GM21447 (cell line): ENCODE results near the gene FNDC3B.

Experiments
- ATAC-seq: cut with Tn5 transposase; IDR thresholded peaks from one replicate; pipeline ENCODE4 v1.9.1; 2021; ENCODE audit not compliant: unreplicated experiment

The FNDC3B gene

DNA sequence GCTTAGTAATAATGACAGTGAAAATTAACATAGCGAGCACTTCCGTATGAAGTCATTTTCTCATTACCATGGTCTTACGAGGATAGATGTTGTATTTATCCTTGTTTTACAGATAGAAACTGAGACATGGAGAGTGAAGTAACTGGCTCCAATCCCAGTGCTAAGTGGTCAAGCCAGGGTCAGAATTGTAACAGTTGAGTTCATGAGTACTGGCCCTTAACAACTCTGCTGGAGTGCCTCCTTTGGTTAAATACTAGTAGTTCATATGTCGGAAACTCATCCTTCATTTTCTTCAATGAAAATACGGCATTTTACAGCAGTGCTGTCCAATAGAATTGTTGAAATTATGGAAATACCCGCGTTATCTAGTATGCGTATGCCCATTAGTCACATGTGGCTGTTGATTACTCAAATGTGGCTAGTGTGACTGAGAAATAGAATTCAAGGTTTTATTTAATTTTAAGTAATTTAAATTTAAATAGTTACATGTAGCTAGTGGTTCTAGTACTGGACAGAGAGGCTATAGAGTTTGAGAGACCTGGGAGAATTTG, 32.5 kb downstream of the FNDC3B start:
- ATAC-seq, result no peak

GRCh38 chr3:172072543-172072942, 33.2 kb downstream of the FNDC3B start:
- no peak for ATAC-seq

DNA sequence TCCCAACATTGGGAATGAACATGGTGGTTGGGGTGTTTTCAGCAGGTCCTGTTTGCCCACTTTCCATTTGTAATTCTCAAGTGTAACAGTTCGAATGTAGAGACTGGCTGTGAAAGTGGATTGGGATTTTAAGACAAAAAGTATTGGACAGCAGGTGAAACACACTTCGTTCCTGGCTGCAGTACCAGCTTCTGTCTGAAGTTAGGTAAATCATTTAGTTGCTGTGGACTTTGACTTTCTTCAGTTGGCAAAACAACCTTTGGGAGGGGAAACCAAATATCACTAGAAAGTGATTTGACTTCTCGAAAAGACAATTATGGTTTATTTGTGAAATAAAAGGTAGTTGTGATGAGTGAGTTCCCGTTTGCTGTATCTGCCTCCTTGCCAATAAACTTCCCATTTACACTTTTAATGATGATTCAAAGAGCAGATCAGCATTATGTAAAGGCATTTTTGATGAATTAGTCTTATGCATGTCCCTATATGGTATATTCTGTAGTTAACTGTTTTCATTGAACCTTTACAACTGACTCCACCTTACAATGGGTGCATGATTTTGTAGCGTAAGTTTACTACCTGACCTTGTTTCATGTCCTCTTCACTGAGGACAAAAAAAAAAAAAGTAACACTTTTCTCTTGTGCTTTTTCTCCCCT, 34.0 kb downstream of the FNDC3B start:
- ATAC-seq, result no peak

DNA sequence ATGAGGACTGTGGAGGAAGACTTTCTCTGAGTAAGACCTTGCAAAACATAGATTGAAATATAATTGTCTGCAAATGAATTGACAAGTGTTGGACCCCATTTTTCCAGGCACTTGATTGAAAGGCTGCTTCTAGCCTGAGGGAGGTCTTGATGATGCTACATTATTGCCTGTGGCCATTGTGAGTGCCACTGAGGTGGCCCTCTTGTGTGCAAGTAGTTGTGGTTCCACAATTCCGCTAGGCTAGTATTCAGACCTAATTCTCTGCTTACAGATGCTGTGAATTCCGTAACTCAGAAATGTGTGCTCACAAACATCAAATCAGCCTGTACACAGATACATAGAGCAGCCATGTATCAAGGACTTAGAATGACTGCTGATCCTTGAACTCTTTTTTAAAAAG, 34.7 kb downstream of the FNDC3B start:
- no peak for ATAC-seq

- no peak for ATAC-seq
Observed at GRCh38 chr3:172074586-172074985, 35.2 kb downstream of the FNDC3B start.

DNA sequence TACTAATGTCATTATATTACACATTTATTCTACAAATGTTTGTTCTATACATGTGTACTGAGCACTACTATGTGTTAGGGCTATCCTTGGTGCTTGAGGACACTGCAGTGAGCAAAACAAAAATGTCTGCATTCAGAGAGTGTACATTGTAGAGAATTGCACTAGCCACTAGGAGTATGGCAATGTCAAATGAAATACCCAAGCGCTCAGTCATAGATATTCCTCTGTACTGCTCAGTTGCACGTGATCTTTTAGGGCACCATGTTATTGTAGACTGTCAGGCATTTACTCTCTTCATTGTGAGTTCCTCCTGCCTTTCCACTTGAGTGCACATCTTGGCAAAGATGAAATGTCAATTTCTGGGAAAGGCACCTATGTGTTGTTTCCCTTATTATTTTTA, 36.8 kb downstream of the FNDC3B start:
- ATAC-seq, result no peak

DNA sequence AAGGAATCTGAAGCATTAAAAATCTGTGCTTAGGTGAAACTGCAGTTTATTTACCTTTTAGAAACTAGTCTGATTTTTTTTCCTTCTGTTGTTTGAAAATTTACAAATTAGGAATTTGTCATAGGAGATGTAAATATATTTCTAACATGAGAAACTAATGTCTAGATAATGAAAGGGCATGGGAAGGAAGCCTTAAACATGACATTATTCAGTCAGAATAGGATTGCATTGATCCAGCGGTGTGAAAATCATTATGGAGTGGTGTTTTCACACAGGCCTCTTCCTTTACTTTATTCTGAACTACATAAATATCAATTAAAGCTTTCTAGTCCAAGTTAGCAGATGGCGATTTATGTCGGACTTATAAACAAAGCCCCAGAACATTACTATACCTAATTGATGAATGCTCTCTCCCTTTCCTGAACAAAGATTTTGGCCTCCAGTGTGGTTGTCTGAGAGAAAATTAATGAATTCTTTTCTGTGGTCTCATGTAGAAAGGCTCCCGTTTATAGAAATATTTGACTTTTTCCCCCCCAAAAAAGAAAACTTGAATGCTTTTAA, 37.9 kb downstream of the FNDC3B start:
- no peak for ATAC-seq

DNA sequence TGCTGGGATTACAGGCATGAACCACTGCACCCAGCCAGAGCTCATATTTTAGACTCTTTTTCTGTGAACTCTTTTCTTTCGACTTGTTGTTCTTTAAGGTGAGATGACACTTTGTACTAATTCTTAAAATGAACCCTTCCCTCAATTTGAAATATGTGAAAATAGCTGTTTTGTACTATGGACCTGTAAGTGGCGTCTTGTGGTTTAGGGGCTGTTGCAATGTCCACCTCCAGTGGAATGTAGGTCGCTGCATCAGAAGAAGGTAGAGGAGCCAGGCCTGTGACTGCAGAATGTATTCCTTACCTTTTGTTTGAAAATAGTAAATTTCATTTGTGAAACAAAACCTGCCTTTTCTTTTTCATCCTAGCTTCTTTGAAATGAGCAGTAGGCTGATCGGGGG, 38.9 kb downstream of the FNDC3B start:
- no peak for ATAC-seq

GRCh38 chr3:172078721-172079120, 39.3 kb downstream of the FNDC3B start:
- no peak for ATAC-seq

GRCh38 chr3:172079326-172079976, 40.1 kb downstream of the FNDC3B start:
- no peak for ATAC-seq

DNA sequence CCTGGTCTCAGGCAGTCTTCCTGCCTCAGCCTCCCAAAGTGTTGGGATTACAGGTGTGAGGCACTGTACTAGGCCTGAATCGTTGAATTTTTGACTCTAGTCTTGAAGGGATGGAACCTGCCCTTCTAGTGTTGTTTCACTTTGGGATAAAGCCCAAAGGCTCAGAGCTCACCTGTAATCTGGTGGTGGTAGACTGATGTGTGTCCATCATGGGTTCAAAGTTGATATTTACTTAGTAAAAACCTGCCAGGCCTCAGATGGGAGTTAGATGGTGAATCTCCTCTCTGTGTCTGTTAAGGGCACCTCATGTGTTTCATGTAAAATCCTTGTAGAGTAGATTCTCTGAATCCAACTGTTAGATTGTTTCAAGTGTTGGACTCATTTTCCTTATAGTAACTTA, 41.1 kb downstream of the FNDC3B start:
- no peak for ATAC-seq

DNA sequence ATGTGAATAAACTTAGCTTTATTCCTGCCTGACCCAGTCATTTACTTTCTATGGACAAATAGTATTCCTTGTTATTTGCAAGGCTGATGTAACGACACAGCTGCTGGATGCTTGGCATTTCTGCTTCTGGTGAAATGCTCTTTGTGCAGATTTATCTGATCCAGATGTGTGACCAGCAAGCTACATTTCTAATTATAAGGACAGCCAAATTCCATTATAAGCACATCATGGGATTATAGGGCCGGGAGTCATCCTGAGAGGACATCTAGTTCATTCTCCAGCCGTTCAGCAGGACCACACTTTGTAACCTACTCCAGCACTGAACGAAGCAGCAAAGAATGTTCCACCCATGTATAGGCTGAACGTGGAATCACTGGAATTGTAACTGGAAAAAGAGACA, 42.9 kb downstream of the FNDC3B start:
- no peak for ATAC-seq

DNA sequence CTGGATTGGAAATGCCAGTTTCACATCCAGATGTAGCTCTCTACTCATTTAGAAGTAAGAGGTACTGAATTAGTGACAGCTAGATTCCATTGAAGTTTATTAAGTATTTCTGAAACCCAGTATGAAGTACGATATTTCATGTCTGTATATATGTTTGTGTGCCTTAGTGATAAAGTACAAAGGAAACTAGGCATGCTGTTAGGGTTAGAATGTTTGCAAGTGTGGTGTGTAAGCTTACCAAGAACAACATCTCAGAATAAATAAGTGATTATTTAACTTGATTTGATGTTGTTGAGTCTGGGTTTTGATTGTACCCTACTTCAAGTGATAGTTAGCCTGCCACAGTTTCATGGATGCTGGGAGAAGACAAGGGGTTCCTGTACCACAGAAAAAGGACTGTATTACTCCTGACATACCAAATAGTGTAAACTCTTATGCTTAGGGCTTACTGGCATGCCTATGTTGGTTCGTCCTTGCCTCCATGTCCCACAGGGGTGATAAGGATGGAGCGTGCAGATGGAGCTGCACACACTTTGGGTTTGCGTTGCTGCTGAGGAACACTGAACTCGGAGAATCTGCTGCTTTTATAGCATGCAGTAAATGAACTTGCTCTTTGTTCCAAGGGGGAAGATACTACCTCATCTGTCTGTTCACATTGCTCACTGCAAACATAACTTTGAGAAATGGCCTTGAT, 43.6 kb downstream of the FNDC3B start:
- ATAC-seq, result no peak

DNA sequence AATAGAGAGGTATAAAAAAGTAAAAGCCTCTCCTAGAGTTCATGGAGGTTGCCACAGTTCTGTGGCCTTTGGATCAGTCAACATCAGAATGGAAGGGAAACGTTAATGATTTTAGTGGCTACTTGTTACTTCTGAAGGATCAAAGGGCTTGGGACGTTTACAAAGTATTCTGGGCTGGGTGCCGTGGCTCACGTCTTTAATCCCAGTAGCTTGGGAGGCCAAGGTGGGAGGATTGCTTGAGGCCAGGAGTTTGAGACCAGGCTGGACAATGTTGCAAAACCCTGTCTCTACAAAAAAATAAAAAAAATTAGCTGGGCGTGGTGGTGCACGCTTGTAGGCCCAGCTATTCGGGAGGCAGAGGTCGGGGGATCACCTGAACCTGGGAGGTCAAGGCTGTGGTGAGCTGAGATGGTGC, 44.6 kb downstream of the FNDC3B start:
- ATAC-seq, result no peak

DNA sequence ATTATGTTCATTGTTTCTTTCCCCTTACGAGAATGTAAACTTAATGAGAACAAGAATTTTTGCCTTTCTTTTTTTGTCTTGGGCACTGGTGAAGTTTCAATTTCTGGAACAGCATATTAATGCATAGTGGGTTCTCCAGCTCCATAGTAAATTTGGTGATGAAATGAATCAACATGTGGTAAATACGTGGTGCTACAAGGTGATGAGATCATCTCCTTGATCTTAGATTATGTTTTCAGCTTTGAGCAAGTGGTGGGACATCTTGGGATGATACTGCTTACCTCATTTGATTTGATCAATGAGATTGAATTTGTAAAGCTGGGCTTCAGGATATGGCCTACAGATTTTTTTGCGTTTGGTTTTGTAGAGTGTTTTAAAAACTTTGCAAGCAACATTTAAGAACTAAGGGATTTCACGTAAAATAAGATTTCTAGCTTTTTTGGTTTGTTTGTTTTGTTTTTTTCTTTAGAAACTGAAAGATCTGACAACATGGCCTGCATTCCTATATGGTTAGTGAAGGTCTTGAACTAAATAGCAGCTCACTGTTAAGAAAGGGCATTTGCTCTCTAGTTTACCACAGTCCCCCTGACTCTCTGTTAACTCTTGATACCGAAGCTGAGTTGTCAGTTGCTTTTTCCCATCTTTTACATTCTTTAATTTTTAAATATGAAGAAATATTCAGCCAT, 45.6 kb downstream of the FNDC3B start:
- no peak for ATAC-seq

DNA sequence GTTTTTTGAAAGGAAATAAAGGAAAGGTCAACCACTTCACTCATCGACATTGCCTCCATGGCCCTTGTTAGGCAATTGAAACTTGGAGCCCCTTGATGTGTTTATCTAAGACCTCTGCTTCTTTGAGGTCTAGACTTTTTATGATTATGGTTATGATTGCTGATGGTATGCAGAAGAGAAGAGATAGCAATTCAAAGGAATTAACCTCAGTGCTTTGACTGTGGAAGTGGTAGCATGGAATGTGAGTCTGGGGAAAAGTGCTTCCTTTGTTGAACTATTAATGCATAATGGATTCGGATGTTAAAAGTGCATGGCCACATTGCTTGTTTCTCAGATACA, 46.1 kb downstream of the FNDC3B start:
- no peak for ATAC-seq

GRCh38 chr3:172086071-172086470, 46.7 kb downstream of the FNDC3B start:
- ATAC-seq, result no peak

GRCh38 chr3:172087198-172087597, 47.8 kb downstream of the FNDC3B start:
- no peak for ATAC-seq

DNA sequence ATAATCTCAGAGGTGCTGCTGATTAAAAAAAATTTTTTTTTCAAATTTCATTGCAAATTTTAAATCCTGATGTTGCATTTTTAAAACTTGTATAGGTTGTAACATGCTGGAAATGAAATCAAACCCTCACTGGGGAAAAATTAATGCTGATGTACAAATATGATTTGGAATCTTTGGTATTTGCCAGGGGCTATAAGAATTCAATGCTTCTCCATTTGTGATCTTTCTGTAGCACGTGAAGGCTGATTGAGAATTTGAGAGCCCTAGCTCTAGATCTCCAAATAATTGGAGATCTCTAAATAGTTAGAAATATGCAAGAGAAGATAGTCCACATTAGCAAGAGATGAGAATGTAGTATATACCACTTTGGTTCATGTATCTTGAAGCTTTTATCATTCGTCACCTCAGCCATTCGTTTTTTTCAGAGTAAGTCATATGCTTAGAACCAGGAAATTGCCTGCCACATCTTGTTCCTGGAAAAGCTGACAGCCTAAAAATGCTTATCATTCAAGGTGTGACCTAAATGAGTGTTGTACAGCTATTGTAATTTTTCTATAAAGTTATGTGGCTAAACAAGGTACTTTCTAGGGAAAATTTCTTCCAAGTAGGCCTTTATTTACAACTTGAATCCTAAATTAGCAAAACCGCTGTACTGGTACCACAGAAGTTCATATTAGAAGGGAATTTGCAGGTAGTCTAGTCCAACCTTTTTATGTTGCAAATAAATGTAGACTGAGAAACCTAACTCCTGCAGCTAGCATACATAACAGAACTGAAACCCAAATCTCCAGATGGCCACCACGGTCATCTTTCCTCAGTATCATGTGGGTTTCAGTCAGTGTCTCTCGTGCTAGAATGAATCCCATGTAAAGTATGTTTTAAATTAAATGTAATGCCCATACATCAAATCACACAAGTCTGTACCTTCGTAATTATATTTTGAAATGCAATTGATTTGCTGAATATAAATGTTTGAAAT, 48.5 kb downstream of the FNDC3B start:
- ATAC-seq, result peak; percentile 91

DNA sequence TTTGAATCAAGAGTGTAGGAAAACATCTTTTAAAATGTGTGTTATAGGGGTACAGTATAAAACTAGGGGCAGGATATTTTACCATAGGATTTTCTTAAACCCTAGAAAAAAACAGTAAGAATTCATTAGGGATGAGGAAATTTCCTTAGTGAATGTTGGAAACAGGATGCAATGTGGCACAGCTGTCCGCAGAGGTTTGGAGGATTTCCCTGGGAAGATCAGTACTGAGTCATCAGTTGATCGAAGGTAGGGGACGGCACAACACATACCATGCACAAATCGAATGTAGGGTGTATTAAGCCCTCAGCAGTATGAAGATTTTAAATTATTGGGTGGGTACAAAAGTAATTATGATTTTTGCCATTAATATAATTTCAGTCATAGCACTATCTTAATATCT, 49.9 kb downstream of the FNDC3B start:
- no peak for ATAC-seq
